ENCODE results near the gene MAML3. TPM values are rescaled to one million over a fixed set of nuclear protein-coding genes. Genes with fewer than 3 reads are reported as not detected.

Gene MAML3
- total RNA-seq, 2 donors from 2014 or later = 29.2 to 32.2 TPM

DNA sequence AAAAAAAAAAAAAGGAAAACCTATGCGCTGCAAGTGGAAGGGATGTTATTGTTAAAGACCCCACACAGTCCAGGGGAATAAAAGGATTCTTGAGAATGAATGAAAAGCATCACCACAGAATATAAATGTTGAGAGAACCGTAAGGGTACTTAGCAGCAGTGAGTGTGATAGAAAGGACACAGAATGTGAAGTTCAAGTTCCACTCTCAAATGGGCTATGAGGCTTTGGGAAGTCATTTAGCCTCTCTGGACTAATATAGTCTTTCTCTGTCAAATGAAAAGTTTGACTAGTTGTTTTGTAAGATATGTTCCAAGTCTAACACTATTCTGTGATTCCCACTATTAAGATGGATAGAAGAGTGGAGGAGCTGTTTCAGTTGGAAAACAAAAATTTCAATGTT lies 35.8 kb upstream of the MAML3 start:
- WGBS, 2 experiments (ENCODE audit: insufficient coverage in 1 of 2, insufficient read length in 1 of 2) = 97 to 100% methylated on average over 1 to 2 of the region's 2 CpGs
- Histone ChIP-seq H3K27me3 (ENCODE audit: control insufficient read depth, insufficient read depth, low read length, poor library complexity, severe bottlenecking) (no peaks in the 10 kb centered on the region), H3K9ac (ENCODE audit: extremely low read depth, low read length, poor library complexity, severe bottlenecking) (no peak overlapping the region)

GRCh38 chr4:140188975-140189374 lies 35.0 kb upstream of the MAML3 start:
- WGBS, 2 experiments (ENCODE audit: insufficient coverage in 1 of 2, insufficient read length in 1 of 2) = 94 to 100% methylated on average over 2 of the region's 2 CpGs
- H3K9me3 ChIP-seq (ENCODE audit: control insufficient read depth, low read length) = no peaks in the 10 kb centered on the region
- Mint-ChIP-seq H3K9me3 (no peaks in the 10 kb centered on the region), H3K27me3 (ENCODE audit: insufficient read depth) (no peaks in the 10 kb centered on the region), H3K4me3 (no peak overlapping the region), H3K4me1 (peaks cover 6% of the 10 kb centered on the region), H3K27ac (no peak overlapping the region), H3K36me3 (ENCODE audit: low read depth) (no peaks in the 10 kb centered on the region)
- H3K4me1 ChIP-seq (ENCODE audit: control insufficient read depth, insufficient read depth, low read length) = no peaks in the 10 kb centered on the region
- H3K9ac ChIP-seq (ENCODE audit: extremely low read depth, low read length, poor library complexity, severe bottlenecking) = no peak overlapping the region
- H3K36me3 ChIP-seq (ENCODE audit: control insufficient read depth, insufficient read depth, low read length) = no peaks in the 10 kb centered on the region
- H3K4me3 ChIP-seq (ENCODE audit: low read length) = no peak overlapping the region
- TF ChIP-seq, protein P1, sequence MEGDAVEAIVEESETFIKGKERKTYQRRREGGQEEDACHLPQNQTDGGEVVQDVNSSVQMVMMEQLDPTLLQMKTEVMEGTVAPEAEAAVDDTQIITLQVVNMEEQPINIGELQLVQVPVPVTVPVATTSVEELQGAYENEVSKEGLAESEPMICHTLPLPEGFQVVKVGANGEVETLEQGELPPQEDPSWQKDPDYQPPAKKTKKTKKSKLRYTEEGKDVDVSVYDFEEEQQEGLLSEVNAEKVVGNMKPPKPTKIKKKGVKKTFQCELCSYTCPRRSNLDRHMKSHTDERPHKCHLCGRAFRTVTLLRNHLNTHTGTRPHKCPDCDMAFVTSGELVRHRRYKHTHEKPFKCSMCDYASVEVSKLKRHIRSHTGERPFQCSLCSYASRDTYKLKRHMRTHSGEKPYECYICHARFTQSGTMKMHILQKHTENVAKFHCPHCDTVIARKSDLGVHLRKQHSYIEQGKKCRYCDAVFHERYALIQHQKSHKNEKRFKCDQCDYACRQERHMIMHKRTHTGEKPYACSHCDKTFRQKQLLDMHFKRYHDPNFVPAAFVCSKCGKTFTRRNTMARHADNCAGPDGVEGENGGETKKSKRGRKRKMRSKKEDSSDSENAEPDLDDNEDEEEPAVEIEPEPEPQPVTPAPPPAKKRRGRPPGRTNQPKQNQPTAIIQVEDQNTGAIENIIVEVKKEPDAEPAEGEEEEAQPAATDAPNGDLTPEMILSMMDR (conservative IDR thresholded peaks at IDR 0.05) = no peak
- no peaks in the 10 kb centered on the region for H3K27me3 ChIP-seq (ENCODE audit: control insufficient read depth, insufficient read depth, low read length, poor library complexity, severe bottlenecking)
- no peak for DNase-seq
- no peak overlapping the region for H3K27ac ChIP-seq (ENCODE audit: low read depth, low read length)

More for the DNA sequence above, 35.8 kb upstream of the MAML3 start:
- Mint-ChIP-seq H3K4me3 (no peak overlapping the region), H3K36me3 (ENCODE audit: low read depth) (no peaks in the 10 kb centered on the region), H3K4me1 (peaks cover 6% of the 10 kb centered on the region), H3K9me3 (no peaks in the 10 kb centered on the region), H3K27ac (no peak overlapping the region), H3K27me3 (ENCODE audit: insufficient read depth) (no peaks in the 10 kb centered on the region)
- Histone ChIP-seq H3K4me1 (ENCODE audit: control insufficient read depth, insufficient read depth, low read length) (no peaks in the 10 kb centered on the region), H3K36me3 (ENCODE audit: control insufficient read depth, insufficient read depth, low read length) (no peaks in the 10 kb centered on the region), H3K27ac (ENCODE audit: low read depth, low read length) (no peak overlapping the region), H3K4me3 (ENCODE audit: low read length) (no peak overlapping the region), H3K9me3 (ENCODE audit: control insufficient read depth, low read length) (no peaks in the 10 kb centered on the region)
- TF ChIP-seq, protein P1 (conservative IDR thresholded peaks at IDR 0.05) = no peak
- DNase-seq = no peak

GRCh38 chr4:140187316-140187695 lies 33.3 kb upstream of the MAML3 start:
- H3K27me3 Mint-ChIP-seq (ENCODE audit: insufficient read depth) = no peaks in the 10 kb centered on the region
- no peak for DNase-seq
- no peaks in the 10 kb centered on the region for H3K4me1 ChIP-seq (ENCODE audit: control insufficient read depth, insufficient read depth, low read length)
- H3K36me3 Mint-ChIP-seq (ENCODE audit: low read depth) = no peaks in the 10 kb centered on the region
- no peaks in the 10 kb centered on the region for H3K9me3 Mint-ChIP-seq
- no peaks in the 10 kb centered on the region for H3K9me3 ChIP-seq (ENCODE audit: control insufficient read depth, low read length)
- H3K27ac ChIP-seq (ENCODE audit: low read depth, low read length) = no peak overlapping the region
- no peak overlapping the region for H3K4me3 Mint-ChIP-seq
- H3K9ac ChIP-seq (ENCODE audit: extremely low read depth, low read length, poor library complexity, severe bottlenecking) = no peak overlapping the region
- WGBS, 2 experiments (ENCODE audit: insufficient coverage in 1 of 2, insufficient read length in 1 of 2) = 91% methylated on average over 1 of the region's 1 CpG; no CpG with 5 or more reads in 1 of the 2 experiments
- H3K4me3 ChIP-seq (ENCODE audit: low read length) = no peak overlapping the region
- no peaks in the 10 kb centered on the region for H3K27me3 ChIP-seq (ENCODE audit: control insufficient read depth, insufficient read depth, low read length, poor library complexity, severe bottlenecking)
- H3K36me3 ChIP-seq (ENCODE audit: control insufficient read depth, insufficient read depth, low read length) = no peaks in the 10 kb centered on the region
- H3K27ac Mint-ChIP-seq = no peak overlapping the region
- TF ChIP-seq, protein P1 (conservative IDR thresholded peaks at IDR 0.05) = no peak
- H3K4me1 Mint-ChIP-seq = peaks cover 6% of the 10 kb centered on the region
